GM23248 (cell line): ENCODE measurements around the gene FZD7.

Experiments used
- EZH2 ChIP-seq: fragments of 200-600 bp; sonication (generic); IDR thresholded peaks from 2 replicates; pipeline ENCODE4 v1.6.1; 2018; ENCODE audit warnings: antibody characterized with exemption, mild to moderate bottlenecking; ENCODE audit not compliant: insufficient read depth, poor library complexity, severe bottlenecking
- EZH2phosphoT487 ChIP-seq: fragments of 200-600 bp; sonication (generic); IDR thresholded peaks from 2 replicates; pipeline ENCODE4 v1.6.1; 2018; ENCODE audit warnings: antibody characterized with exemption, moderate library complexity, mild to moderate bottlenecking, low read depth; ENCODE audit not compliant: insufficient read depth

DNA sequence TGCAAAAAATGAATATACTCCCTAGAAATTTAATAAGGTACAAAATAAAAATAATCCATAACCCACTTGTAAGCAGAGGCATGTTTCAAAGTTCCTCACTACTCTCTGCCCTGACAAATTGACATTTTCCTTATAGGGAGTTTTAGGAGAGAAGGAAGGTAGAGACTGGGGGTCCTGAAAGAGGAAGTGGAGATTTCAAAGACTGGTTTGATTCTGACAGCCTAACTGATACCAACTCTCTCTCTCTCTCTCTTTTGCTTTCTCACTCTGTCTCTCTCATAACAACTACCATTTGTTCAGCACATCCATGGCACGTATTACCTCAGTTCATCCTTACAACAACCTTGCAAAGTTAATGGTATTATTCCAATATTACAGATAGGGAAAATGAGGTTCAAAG lies 18.6 kb downstream of the FZD7 start:
- TF ChIP-seq EZH2 (no peak), EZH2phosphoT487 (no peak)
